UCSD-AML1 (cell line): ENCODE measurements around the gene C10orf95.

ENCODE experiments used
- DNase-seq: peaks from one replicate; lab custom pipeline; 2025; ENCODE audit not compliant: unreplicated experiment; lab: John Stamatoyannopoulos, UW

Gene C10orf95

GRCh38 chr10:102418622-102419268, 32.6 kb downstream of the C10orf95 start, which contains the start of gene PSD:
Gene PSD, minus strand, starts transcription at chr10:102418785. Its CDS starts 1,747 bp downstream, at chr10:102417038.
- DNase-seq: no peak

GRCh38 chr10:102416695-102417094, 34.6 kb downstream of the C10orf95 start:
- DNase-seq: no peak

GRCh38 chr10:102416283-102416682, 35.1 kb downstream of the C10orf95 start:
- no peak for DNase-seq

- DNase-seq: no peak
Observed at GRCh38 chr10:102414749-102415148, 36.6 kb downstream of the C10orf95 start.

GRCh38 chr10:102413806-102414561, 37.4 kb downstream of the C10orf95 start:
- no peak for DNase-seq

- no peak for DNase-seq
Observed at GRCh38 chr10:102413053-102413705, 38.2 kb downstream of the C10orf95 start.

- DNase-seq: no peak
Observed at GRCh38 chr10:102412293-102412692, 39.0 kb downstream of the C10orf95 start.

- DNase-seq: no peak
Observed at GRCh38 chr10:102411341-102412255, 39.7 kb downstream of the C10orf95 start.

- DNase-seq: no peak
Observed at GRCh38 chr10:102410429-102411073, 40.8 kb downstream of the C10orf95 start.

GRCh38 chr10:102409604-102410428, 41.5 kb downstream of the C10orf95 start:
- no peak for DNase-seq

GRCh38 chr10:102408728-102409603, 42.4 kb downstream of the C10orf95 start:
- no peak for DNase-seq

GRCh38 chr10:102408131-102408727, 43.1 kb downstream of the C10orf95 start:
- DNase-seq: no peak

- no peak for DNase-seq
Observed at GRCh38 chr10:102407425-102408130, 43.8 kb downstream of the C10orf95 start.

GRCh38 chr10:102406815-102407214, 44.5 kb downstream of the C10orf95 start:
- DNase-seq: no peak

- no peak for DNase-seq
Observed at GRCh38 chr10:102405632-102406031, 45.7 kb downstream of the C10orf95 start.

- DNase-seq: no peak
Observed at GRCh38 chr10:102405108-102405571, 46.2 kb downstream of the C10orf95 start.

GRCh38 chr10:102404361-102405107, 46.8 kb downstream of the C10orf95 start:
- no peak for DNase-seq
